Measurements from ENCODE around the gene RAP1GAP.

The RAP1GAP gene

GRCh38 chr1:21669258-21670058 is at the start of gene RAP1GAP:
Gene RAP1GAP (minus strand): TSS chr1:21669357. CDS start chr1:21620032, 49,325 bp downstream.
- no peak for DNase-seq

GRCh38 chr1:21716169-21716568 is 47.0 kb upstream of the RAP1GAP start:
- Mint-ChIP-seq H3K9me3 (no peaks in the 10 kb centered on the region), H3K27me3 (no peaks in the 10 kb centered on the region), H3K4me1 (no peaks in the 10 kb centered on the region), H3K4me3 (no peak overlapping the region), H3K27ac (no peak overlapping the region), H3K36me3 (peaks cover 36 to 47% of the 10 kb centered on the region in 2 donors)
- DNase-seq (no peak), ATAC-seq (replicated peaks) (no peak)

More at GRCh38 chr1:21669258-21670058, at the start of gene RAP1GAP:
- no peaks in the 10 kb centered on the region for H3K36me3 Mint-ChIP-seq
- H3K27ac Mint-ChIP-seq = no peak within 1 kb of the TSS
- no peaks in the 10 kb centered on the region for H3K9me3 Mint-ChIP-seq
- ATAC-seq (replicated peaks) = peak; percentile 52 to 63
- H3K4me1 Mint-ChIP-seq = peaks cover 17 to 30% of the 10 kb centered on the region in 2 donors
- peak within 1 kb of the TSS; percentile 39 to 70 for H3K4me3 Mint-ChIP-seq
- H3K27me3 Mint-ChIP-seq = peaks cover 37 to 44% of the 10 kb centered on the region in 2 donors

GRCh38 chr1:21707891-21708290 is 38.7 kb upstream of the RAP1GAP start:
- Mint-ChIP-seq H3K36me3 (peaks cover 35 to 46% of the 10 kb centered on the region in 2 donors), H3K9me3 (no peaks in the 10 kb centered on the region), H3K27me3 (no peaks in the 10 kb centered on the region), H3K27ac (no peak overlapping the region), H3K4me3 (no peak overlapping the region), H3K4me1 (peaks cover 0 to 7% of the 10 kb centered on the region in 2 donors)
- no peak for DNase-seq
- no peak for ATAC-seq (replicated peaks)

GRCh38 chr1:21707086-21707840 is 38.1 kb upstream of the RAP1GAP start:
- DNase-seq (no peak), ATAC-seq (replicated peaks) (no peak)
- Mint-ChIP-seq H3K27ac (no peak overlapping the region), H3K4me3 (no peak overlapping the region), H3K4me1 (peaks cover 0 to 7% of the 10 kb centered on the region in 2 donors), H3K27me3 (no peaks in the 10 kb centered on the region), H3K9me3 (no peaks in the 10 kb centered on the region), H3K36me3 (peaks cover 34 to 49% of the 10 kb centered on the region in 2 donors)

GRCh38 chr1:21706151-21706835 is 37.1 kb upstream of the RAP1GAP start:
- peak; percentile 13 for DNase-seq
- Mint-ChIP-seq H3K4me1 (peaks cover 0 to 7% of the 10 kb centered on the region in 2 donors), H3K27ac (peak overlapping the region; percentile 80), H3K4me3 (no peak overlapping the region), H3K36me3 (peaks cover 32 to 51% of the 10 kb centered on the region in 2 donors), H3K27me3 (no peaks in the 10 kb centered on the region), H3K9me3 (no peaks in the 10 kb centered on the region)
- peak; percentile 80 to 86 for ATAC-seq (replicated peaks)

GRCh38 chr1:21705303-21705980 is 36.3 kb upstream of the RAP1GAP start:
- Mint-ChIP-seq H3K4me1 (peaks cover 0 to 7% of the 10 kb centered on the region in 2 donors), H3K27me3 (no peaks in the 10 kb centered on the region), H3K27ac (no peak overlapping the region), H3K9me3 (no peaks in the 10 kb centered on the region), H3K4me3 (no peak overlapping the region), H3K36me3 (peaks cover 33 to 50% of the 10 kb centered on the region in 2 donors)
- ATAC-seq (replicated peaks) (no peak), DNase-seq (no peak)

- H3K4me3 Mint-ChIP-seq = no peak overlapping the region
- H3K9me3 Mint-ChIP-seq = no peaks in the 10 kb centered on the region
- H3K27ac Mint-ChIP-seq = no peak overlapping the region
- peaks cover 0 to 7% of the 10 kb centered on the region in 2 donors for H3K4me1 Mint-ChIP-seq
- DNase-seq = no peak
- ATAC-seq (replicated peaks) = no peak
- H3K27me3 Mint-ChIP-seq = no peaks in the 10 kb centered on the region
- H3K36me3 Mint-ChIP-seq = peaks cover 36 to 49% of the 10 kb centered on the region in 2 donors
Measured at GRCh38 chr1:21704145-21704544, 35.0 kb upstream of the RAP1GAP start.

GRCh38 chr1:21703318-21703963 is 34.3 kb upstream of the RAP1GAP start:
- Mint-ChIP-seq H3K36me3 (peaks cover 36 to 50% of the 10 kb centered on the region in 2 donors), H3K4me3 (no peak overlapping the region), H3K27me3 (no peaks in the 10 kb centered on the region), H3K4me1 (peaks cover 0 to 7% of the 10 kb centered on the region in 2 donors), H3K9me3 (no peaks in the 10 kb centered on the region), H3K27ac (peak overlapping the region; percentile 26)
- DNase-seq (no peak), ATAC-seq (replicated peaks) (no peak)

- no peaks in the 10 kb centered on the region for H3K9me3 Mint-ChIP-seq
- peak overlapping the region; percentile 26 for H3K27ac Mint-ChIP-seq
- H3K4me1 Mint-ChIP-seq = peaks cover 0 to 7% of the 10 kb centered on the region in 2 donors
- no peak overlapping the region for H3K4me3 Mint-ChIP-seq
- no peaks in the 10 kb centered on the region for H3K27me3 Mint-ChIP-seq
- DNase-seq = no peak
- H3K36me3 Mint-ChIP-seq = peaks cover 33 to 51% of the 10 kb centered on the region in 2 donors
- ATAC-seq (replicated peaks) = no peak
Measured at GRCh38 chr1:21702780-21703179, 33.6 kb upstream of the RAP1GAP start.

GRCh38 chr1:21701401-21701800 is 32.2 kb upstream of the RAP1GAP start:
- Mint-ChIP-seq H3K27me3 (no peaks in the 10 kb centered on the region), H3K36me3 (peaks cover 32 to 50% of the 10 kb centered on the region in 2 donors), H3K9me3 (no peaks in the 10 kb centered on the region), H3K27ac (no peak overlapping the region), H3K4me1 (peaks cover 0 to 3% of the 10 kb centered on the region in 2 donors), H3K4me3 (no peak overlapping the region)
- ATAC-seq (replicated peaks) (no peak), DNase-seq (no peak)

- Mint-ChIP-seq H3K9me3 (no peaks in the 10 kb centered on the region), H3K4me1 (peaks cover 0 to 2% of the 10 kb centered on the region in 2 donors), H3K4me3 (no peak overlapping the region), H3K27me3 (no peaks in the 10 kb centered on the region), H3K27ac (no peak overlapping the region), H3K36me3 (peaks cover 32 to 48% of the 10 kb centered on the region in 2 donors)
- ATAC-seq (replicated peaks) = no peak
- DNase-seq = no peak
Measured at GRCh38 chr1:21700094-21700493, 30.9 kb upstream of the RAP1GAP start.

GRCh38 chr1:21696931-21697330 is 27.8 kb upstream of the RAP1GAP start:
- ATAC-seq (replicated peaks) = no peak
- DNase-seq = no peak

GRCh38 chr1:21693732-21694131 is 24.6 kb upstream of the RAP1GAP start:
- no peak overlapping the region for H3K27ac Mint-ChIP-seq
- DNase-seq = no peak
- H3K4me1 Mint-ChIP-seq = no peaks in the 10 kb centered on the region
- H3K4me3 Mint-ChIP-seq = no peak overlapping the region
- no peaks in the 10 kb centered on the region for H3K9me3 Mint-ChIP-seq
- H3K36me3 Mint-ChIP-seq = peaks cover 29 to 44% of the 10 kb centered on the region in 2 donors
- no peak for ATAC-seq (replicated peaks)
- H3K27me3 Mint-ChIP-seq = no peaks in the 10 kb centered on the region

More at GRCh38 chr1:21696931-21697330, 27.8 kb upstream of the RAP1GAP start:
- no peaks in the 10 kb centered on the region for H3K9me3 Mint-ChIP-seq
- no peak overlapping the region for H3K27ac Mint-ChIP-seq
- H3K27me3 Mint-ChIP-seq = no peaks in the 10 kb centered on the region
- no peak overlapping the region for H3K4me3 Mint-ChIP-seq
- no peaks in the 10 kb centered on the region for H3K4me1 Mint-ChIP-seq
- peaks cover 35 to 45% of the 10 kb centered on the region in 2 donors for H3K36me3 Mint-ChIP-seq

All from stimulated activated naive B cell treated with anti-CD40 and anti-IgM and Interleukin-4, amounts not matched to agents 10 μg/mL and 1 μg/mL and 100 μg/mL, for 72 hours (primary cell).